ENCODE data around the gene STAU1. TPM values are rescaled to one million over a fixed set of nuclear protein-coding genes. Genes with fewer than 3 reads are reported as not detected.

The STAU1 gene
- total and polyA plus RNA-seq, 2 of the 13 experiments (the other 11 are each of a cell fraction or from before 2014, with no cell fraction given) = 119 to 133 TPM

DNA sequence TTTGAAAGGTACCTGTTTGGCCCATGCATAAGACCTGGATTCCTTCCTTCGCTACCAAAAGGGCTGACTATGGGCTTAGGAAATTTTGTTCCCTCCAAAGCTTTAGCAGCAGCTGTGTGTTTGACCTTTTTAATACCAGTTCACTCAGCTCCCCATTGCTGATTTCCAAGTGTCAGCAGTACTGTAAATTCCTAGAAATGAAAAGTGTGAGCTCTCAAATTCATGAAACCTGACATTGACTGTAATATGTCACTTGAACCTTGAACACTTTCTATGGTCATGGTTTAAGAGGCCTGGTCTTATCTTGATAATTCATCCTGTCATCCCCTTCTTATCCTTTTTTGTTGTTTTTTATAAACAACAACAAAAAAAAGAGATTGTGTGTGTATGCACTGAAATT lies 31.7 kb downstream of the STAU1 start:
- H3K9me3 ChIP-seq (ENCODE audit: low read length) = no peaks in the 10 kb centered on the region
- H3K9ac ChIP-seq (ENCODE audit: insufficient read depth, low read depth, low read length) = no peak overlapping the region
- 92% methylated on average over 1 of the region's 1 CpG for WGBS (ENCODE audit: low lambda C conversion rate)
- H4K20me1 ChIP-seq (ENCODE audit: insufficient read depth, low read length) = peaks cover 58% of the 10 kb centered on the region
- ChIA-PET CTCF (ENCODE audit: low intra/inter-chr PET ratio, low total read pairs) (no interaction called here), POLR2A (interaction anchor here (1.3 kb wide), 1 partner anchor 122 kb away, joined by 3 read pairs; the partner anchor contains the start of gene ZNFX1)
- H3K4me1 ChIP-seq (ENCODE audit: insufficient read depth, low read length) = peaks cover 48% of the 10 kb centered on the region
- H3K4me2 ChIP-seq (ENCODE audit: low read depth, low read length) = no peak overlapping the region
- H3K27me3 ChIP-seq (ENCODE audit: control insufficient read depth in 1 of 2, insufficient read depth in 2 of 2, low read length in 2 of 2) = no peaks in the 10 kb centered on the region
- DNase-seq (ENCODE audit: low spot score) (no peak), FAIRE-seq (no peak), ATAC-seq (no peak; the same call in 2 of the 3 replicates)
- peaks cover 23 to 43% of the 10 kb centered on the region in 2 experiments for H3K36me3 ChIP-seq (replicated peaks in 1 of 2; ENCODE audit: control insufficient read depth in 1 of 2, insufficient read depth in 2 of 2, low read length in 2 of 2)
- H3K4me3 ChIP-seq (replicated peaks in 1 of 3; ENCODE audit: insufficient read depth in 1 of 3, low read depth in 2 of 3, low read length in 3 of 3) = no peak overlapping the region
- in situ Hi-C loops (cut with HindIII; ENCODE audit: extremely low pct_ligation_motif_present, low pct_unique_long_range_greater_than_20kb) (no loop called here), intact Hi-C loops (cut with micrococcal nuclease; ENCODE audit: unreplicated experiment) (no loop called here)
- BruUV-seq (replicated peaks) = no TSS peak
- H3K27ac ChIP-seq (ENCODE audit: extremely low read length, insufficient read depth, low read length) = peak overlapping the region; percentile 18
- peaks cover 76% of the 10 kb centered on the region for H3K79me2 ChIP-seq (ENCODE audit: insufficient read depth, low read length)
- H2AFZ ChIP-seq (ENCODE audit: low read length) = no peak overlapping the region
- TF ChIP-seq IRX3 (CRISPR knock-in tag; IDR thresholded peaks at IDR 0.05; ENCODE audit: borderline replicate concordance, low read depth) = no peak
- TF ChIP-seq ZIK1 (CRISPR knock-in tag; IDR thresholded peaks at IDR 0.05; ENCODE audit: borderline replicate concordance, low read depth) = no peak
- no peak for TF ChIP-seq ZMYM2 (CRISPR knock-in tag; IDR thresholded peaks at IDR 0.05)
- no peak for TF ChIP-seq JARID2 (CRISPR knock-in tag; IDR thresholded peaks at IDR 0.05; ENCODE audit: insufficient replicate concordance)
- TF ChIP-seq, protein P1, sequence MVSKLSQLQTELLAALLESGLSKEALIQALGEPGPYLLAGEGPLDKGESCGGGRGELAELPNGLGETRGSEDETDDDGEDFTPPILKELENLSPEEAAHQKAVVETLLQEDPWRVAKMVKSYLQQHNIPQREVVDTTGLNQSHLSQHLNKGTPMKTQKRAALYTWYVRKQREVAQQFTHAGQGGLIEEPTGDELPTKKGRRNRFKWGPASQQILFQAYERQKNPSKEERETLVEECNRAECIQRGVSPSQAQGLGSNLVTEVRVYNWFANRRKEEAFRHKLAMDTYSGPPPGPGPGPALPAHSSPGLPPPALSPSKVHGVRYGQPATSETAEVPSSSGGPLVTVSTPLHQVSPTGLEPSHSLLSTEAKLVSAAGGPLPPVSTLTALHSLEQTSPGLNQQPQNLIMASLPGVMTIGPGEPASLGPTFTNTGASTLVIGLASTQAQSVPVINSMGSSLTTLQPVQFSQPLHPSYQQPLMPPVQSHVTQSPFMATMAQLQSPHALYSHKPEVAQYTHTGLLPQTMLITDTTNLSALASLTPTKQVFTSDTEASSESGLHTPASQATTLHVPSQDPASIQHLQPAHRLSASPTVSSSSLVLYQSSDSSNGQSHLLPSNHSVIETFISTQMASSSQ (IDR thresholded peaks at IDR 0.05; ENCODE audit: low read depth) = 0 out of 2 replicates have a peak, but pooled peaks have one; percentile 14
- TF ChIP-seq, protein P1 (CRISPR knock-in tag; IDR thresholded peaks at IDR 0.05; ENCODE audit: borderline replicate concordance) = no peak
- TF ChIP-seq RNF2 (conservative IDR thresholded peaks at IDR 0.05; ENCODE audit: low read depth) = no peak
- TF ChIP-seq, protein P2, sequence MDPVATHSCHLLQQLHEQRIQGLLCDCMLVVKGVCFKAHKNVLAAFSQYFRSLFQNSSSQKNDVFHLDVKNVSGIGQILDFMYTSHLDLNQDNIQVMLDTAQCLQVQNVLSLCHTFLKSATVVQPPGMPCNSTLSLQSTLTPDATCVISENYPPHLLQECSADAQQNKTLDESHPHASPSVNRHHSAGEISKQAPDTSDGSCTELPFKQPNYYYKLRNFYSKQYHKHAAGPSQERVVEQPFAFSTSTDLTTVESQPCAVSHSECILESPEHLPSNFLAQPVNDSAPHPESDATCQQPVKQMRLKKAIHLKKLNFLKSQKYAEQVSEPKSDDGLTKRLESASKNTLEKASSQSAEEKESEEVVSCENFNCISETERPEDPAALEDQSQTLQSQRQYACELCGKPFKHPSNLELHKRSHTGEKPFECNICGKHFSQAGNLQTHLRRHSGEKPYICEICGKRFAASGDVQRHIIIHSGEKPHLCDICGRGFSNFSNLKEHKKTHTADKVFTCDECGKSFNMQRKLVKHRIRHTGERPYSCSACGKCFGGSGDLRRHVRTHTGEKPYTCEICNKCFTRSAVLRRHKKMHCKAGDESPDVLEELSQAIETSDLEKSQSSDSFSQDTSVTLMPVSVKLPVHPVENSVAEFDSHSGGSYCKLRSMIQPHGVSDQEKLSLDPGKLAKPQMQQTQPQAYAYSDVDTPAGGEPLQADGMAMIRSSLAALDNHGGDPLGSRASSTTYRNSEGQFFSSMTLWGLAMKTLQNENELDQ (CRISPR knock-in tag; IDR thresholded peaks at IDR 0.05; ENCODE audit: borderline replicate concordance) = no peak
- TF ChIP-seq ZNF75D (CRISPR knock-in tag; IDR thresholded peaks at IDR 0.05; ENCODE audit: borderline replicate concordance) = no peak
- TF ChIP-seq SAP130 (CRISPR knock-in tag; IDR thresholded peaks at IDR 0.05; ENCODE audit: low read depth) = 0 out of 2 replicates have a peak, but pooled peaks have one; percentile 16
- no peak for TF ChIP-seq CEBPG (CRISPR knock-in tag; IDR thresholded peaks at IDR 0.05)
- TF ChIP-seq ZNF317 (CRISPR knock-in tag; IDR thresholded peaks at IDR 0.05) = peak; percentile 97
- TF ChIP-seq, protein P3, sequence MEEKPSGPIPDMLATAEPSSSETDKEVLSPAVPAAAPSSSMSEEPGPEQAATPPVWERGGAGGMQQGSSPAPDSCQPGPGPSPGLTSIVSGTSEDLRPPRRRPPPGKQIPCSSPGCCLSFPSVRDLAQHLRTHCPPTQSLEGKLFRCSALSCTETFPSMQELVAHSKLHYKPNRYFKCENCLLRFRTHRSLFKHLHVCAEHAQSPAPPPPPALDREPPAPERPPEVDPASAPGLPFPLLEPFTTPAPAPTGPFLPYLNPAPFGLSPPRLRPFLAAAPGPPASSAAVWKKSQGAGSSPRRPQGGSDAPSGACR (CRISPR knock-in tag; IDR thresholded peaks at IDR 0.05) = no peak
- no peak for TF ChIP-seq GPN1 (CRISPR knock-in tag; IDR thresholded peaks at IDR 0.05; ENCODE audit: borderline replicate concordance)
- 0 out of 2 replicates have a peak, but pooled peaks have one; percentile 24 for TF ChIP-seq MAFF (IDR thresholded peaks at IDR 0.05; ENCODE audit: low read depth, low read length)
- TF ChIP-seq, protein P4, sequence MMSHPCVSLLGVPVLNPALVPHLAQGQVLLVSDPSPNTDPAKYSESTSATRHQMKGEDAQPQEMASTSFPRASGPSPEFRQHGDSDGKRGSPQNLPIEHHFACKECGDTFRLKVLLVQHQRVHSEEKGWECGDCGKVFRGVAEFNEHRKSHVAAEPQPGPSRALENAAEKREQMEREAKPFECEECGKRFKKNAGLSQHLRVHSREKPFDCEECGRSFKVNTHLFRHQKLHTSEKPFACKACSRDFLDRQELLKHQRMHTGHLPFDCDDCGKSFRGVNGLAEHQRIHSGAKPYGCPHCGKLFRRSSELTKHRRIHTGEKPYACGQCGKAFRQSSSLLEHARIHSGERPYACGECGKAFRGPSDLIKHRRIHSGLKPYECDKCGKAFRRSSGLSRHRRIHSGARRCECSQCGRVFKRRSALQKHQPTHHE (CRISPR knock-in tag; IDR thresholded peaks at IDR 0.05; ENCODE audit: borderline replicate concordance) = no peak
